ENCODE data around the gene CAMK2N2.

The CAMK2N2 gene

DNA sequence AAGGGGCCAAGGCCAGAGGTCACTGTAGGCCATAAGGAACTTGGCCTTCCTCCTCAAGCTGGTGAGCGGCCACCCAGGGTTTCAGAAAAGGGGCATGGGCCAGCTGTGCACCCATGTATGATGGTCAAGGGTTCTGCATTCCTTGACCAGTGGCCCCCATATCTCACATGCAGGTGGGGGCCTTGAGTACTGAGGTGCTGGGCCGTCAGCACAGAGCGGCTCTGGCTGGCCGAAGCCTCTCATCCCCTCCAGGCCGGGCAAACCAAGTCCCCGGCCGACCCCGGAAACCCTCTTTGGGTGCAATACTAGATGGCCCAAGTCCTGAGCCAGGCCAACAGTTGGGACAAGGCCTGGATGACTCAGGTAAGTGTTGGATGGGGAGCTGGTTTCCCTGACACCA lies 22.1 kb downstream of the CAMK2N2 start:
- H3K4me3 ChIP-seq (ENCODE audit: low read depth, low read length): no peak overlapping the region
- TF ChIP-seq, protein P1, sequence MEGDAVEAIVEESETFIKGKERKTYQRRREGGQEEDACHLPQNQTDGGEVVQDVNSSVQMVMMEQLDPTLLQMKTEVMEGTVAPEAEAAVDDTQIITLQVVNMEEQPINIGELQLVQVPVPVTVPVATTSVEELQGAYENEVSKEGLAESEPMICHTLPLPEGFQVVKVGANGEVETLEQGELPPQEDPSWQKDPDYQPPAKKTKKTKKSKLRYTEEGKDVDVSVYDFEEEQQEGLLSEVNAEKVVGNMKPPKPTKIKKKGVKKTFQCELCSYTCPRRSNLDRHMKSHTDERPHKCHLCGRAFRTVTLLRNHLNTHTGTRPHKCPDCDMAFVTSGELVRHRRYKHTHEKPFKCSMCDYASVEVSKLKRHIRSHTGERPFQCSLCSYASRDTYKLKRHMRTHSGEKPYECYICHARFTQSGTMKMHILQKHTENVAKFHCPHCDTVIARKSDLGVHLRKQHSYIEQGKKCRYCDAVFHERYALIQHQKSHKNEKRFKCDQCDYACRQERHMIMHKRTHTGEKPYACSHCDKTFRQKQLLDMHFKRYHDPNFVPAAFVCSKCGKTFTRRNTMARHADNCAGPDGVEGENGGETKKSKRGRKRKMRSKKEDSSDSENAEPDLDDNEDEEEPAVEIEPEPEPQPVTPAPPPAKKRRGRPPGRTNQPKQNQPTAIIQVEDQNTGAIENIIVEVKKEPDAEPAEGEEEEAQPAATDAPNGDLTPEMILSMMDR (IDR thresholded peaks at IDR 0.05; ENCODE audit: borderline replicate concordance, insufficient read depth, low read depth, low read length): no peak

DNA sequence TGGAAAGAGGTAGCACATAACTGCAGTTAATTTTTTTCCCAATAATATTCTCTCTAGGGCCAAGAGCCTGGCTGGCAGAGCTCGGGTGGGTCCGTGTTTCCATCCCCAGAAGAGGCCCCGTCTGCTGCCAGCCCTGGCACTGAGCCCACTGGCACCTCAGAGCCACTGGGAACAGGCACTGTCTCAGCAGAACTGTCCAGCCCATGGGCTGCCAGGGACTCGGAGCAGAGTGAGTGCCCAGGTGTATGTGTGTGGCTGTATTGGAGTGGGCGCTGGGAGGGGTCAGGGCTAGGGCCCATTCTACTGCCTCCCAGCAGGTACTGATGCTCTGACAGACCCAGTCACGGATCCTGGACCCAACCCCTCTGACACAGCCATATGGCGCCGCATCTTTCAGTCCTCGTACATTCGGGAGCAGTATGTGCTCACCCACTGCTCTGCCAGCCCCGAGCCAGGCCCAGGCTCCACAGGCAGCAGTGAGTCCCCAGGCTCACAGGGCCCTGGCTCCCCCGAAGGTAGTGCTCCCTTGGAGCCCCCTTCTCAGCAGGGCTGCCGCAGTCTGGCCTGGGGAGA lies 23.0 kb downstream of the CAMK2N2 start:
- H3K4me3 ChIP-seq (ENCODE audit: low read depth, low read length): no peak overlapping the region
- TF ChIP-seq, protein P1 (IDR thresholded peaks at IDR 0.05; ENCODE audit: borderline replicate concordance, insufficient read depth, low read depth, low read length): no peak

DNA sequence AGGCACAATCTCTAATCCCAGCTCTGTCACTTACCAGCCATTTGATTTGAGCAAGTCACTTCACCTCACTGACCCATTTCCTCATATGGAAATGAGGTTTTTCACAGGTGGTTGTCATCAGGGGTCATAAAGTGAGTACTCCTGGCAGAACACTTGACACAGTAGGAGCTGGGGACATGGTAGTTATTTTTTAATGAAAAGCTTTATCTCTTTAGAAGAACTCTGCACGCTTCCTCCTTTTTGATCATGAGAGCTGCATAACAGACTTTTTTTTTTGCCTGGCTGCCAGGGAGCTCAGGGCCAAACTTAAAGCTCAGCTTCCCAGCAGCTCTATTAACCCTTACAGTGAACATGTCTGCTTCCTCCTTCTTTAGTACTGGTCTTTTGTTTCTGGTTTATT lies 23.5 kb downstream of the CAMK2N2 start:
- H3K4me3 ChIP-seq (ENCODE audit: low read depth, low read length): no peak overlapping the region
- TF ChIP-seq, protein P1 (IDR thresholded peaks at IDR 0.05; ENCODE audit: borderline replicate concordance, insufficient read depth, low read depth, low read length): no peak

DNA sequence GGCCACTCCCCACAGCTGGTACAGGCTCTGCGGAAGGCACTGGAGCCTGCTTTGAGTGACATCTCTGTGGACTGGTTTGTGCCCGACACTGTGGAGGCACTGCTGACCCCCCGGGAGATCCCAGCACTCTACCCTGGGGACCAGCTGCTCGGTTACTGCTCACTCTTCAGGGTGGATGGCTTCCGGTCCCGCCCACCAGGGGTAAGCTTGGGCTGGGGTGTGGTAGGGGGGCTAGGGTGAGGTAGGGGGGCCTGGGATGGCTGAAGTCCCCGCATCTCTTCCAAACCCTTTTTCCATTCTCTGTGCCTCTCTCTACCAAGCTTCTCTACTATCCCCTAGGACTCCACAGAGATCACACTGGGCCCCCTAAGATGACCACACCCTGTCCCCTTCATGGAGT lies 24.1 kb downstream of the CAMK2N2 start:
- TF ChIP-seq, protein P1 (IDR thresholded peaks at IDR 0.05; ENCODE audit: borderline replicate concordance, insufficient read depth, low read depth, low read length): no peak
- H3K4me3 ChIP-seq (ENCODE audit: low read depth, low read length): no peak overlapping the region

DNA sequence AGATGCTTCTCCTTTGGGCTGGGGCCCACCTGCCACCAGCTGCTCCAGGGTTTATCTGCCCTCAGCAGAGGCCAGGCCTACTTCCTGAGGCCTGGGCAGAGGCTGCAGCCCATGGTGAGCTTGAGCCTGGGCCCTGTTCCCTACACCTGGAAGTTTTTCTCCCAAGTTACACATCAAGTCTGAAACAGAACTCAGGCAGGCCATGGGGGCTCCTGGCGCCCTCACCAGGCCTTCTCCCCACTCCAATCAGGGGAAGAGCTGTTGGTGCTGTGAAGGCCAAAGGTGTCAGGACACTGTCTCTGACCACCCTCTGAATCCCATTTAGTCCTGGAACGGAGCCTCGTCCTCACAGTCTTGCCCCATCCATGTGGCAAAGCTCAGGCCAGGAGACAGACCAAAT lies 24.7 kb downstream of the CAMK2N2 start:
- TF ChIP-seq, protein P1 (IDR thresholded peaks at IDR 0.05; ENCODE audit: borderline replicate concordance, insufficient read depth, low read depth, low read length): no peak
- no peak overlapping the region for H3K4me3 ChIP-seq (ENCODE audit: low read depth, low read length)

DNA sequence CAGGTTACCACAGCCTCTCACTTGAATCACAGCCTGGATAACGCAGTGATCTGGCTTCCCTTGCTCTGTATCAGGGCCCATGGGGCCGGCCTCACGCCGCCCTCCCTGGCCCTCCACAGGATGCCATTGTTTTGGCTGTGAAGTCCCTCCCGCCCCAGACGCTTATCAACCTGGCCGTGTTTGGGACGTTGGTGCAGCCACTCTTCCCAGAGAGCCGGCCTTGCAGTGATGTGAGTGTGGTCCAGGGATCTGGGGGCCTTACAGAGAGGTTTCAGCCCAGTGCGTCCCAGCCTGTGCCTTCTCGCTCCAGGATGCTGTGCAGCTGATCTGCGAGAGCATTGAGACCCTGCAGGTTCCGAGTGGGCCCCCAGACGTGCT lies 25.3 kb downstream of the CAMK2N2 start:
- TF ChIP-seq, protein P1 (IDR thresholded peaks at IDR 0.05; ENCODE audit: borderline replicate concordance, insufficient read depth, low read depth, low read length): no peak

DNA sequence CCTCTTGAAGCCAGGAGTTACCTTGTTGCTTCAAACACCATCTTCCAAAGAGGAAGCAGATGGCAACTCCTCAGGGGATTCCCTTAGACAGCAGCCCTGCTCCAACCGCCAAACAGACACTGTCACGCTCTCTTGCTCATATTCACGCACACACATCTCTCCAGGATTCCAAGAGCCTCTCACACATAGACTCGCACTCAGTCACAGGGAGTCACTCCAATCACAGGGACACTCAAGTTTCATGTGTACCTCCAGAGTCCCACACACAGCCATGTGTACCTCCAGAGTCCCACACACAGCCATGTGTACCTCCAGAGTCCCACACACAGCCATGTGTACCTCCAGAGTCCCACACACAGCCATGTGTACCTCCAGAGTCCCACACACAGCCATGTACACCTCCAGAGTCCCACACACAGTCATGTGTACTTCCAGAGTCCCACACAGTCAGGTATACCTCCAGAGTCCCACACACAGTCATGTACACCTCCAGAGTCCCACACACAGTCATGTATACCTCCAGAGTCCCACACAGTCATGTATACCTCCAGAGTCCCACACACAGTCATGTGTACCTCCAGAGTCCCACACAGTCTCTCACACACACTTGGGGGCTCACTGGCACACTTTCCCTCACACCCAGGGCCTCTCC lies 25.8 kb downstream of the CAMK2N2 start:
- no peak overlapping the region for H3K4me3 ChIP-seq (ENCODE audit: low read depth, low read length)
- TF ChIP-seq, protein P1 (IDR thresholded peaks at IDR 0.05; ENCODE audit: borderline replicate concordance, insufficient read depth, low read depth, low read length): no peak

More for the DNA sequence above, 25.3 kb downstream of the CAMK2N2 start:
- H3K4me3 ChIP-seq (ENCODE audit: low read depth, low read length): no peak overlapping the region
